GM13976 (cell line): ENCODE results near the gene STX1A.

Experiments used
- DNase-seq: peaks from one replicate; pipeline ENCODE4 v3.0.0; 2012; ENCODE audit warnings: low spot score
- in situ Hi-C: fragments of 300-500 bp; cut with MboI; formaldehyde crosslinking; loops from one replicate; pipeline ENCODE4 v1.12.0; 2022; ENCODE audit warnings: low sequenced_read_pairs, mixed read lengths, inconsistent platforms; ENCODE audit not compliant: unreplicated experiment
- TF ChIP-seq, protein P1 (sequence below): IDR thresholded peaks from 2 replicates; pipeline ENCODE4 v1.5.1; 2012; ENCODE audit warnings: borderline replicate concordance, mild to moderate bottlenecking; ENCODE audit not compliant: insufficient read depth; ENCODE audit errors: extremely low read depth, missing control alignments, control extremely low read depth

STX1A gene

GRCh38 chr7:73758581-73759138, 39.2 kb upstream of the STX1A start:
- TF ChIP-seq, protein P1, sequence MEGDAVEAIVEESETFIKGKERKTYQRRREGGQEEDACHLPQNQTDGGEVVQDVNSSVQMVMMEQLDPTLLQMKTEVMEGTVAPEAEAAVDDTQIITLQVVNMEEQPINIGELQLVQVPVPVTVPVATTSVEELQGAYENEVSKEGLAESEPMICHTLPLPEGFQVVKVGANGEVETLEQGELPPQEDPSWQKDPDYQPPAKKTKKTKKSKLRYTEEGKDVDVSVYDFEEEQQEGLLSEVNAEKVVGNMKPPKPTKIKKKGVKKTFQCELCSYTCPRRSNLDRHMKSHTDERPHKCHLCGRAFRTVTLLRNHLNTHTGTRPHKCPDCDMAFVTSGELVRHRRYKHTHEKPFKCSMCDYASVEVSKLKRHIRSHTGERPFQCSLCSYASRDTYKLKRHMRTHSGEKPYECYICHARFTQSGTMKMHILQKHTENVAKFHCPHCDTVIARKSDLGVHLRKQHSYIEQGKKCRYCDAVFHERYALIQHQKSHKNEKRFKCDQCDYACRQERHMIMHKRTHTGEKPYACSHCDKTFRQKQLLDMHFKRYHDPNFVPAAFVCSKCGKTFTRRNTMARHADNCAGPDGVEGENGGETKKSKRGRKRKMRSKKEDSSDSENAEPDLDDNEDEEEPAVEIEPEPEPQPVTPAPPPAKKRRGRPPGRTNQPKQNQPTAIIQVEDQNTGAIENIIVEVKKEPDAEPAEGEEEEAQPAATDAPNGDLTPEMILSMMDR: no peak
- no peak for DNase-seq
- in situ Hi-C loops: no loop called here

- DNase-seq: no peak
- TF ChIP-seq, protein P1: no peak
- in situ Hi-C loops: no loop called here
Measured at GRCh38 chr7:73749931-73750776, 30.7 kb upstream of the STX1A start.

DNA sequence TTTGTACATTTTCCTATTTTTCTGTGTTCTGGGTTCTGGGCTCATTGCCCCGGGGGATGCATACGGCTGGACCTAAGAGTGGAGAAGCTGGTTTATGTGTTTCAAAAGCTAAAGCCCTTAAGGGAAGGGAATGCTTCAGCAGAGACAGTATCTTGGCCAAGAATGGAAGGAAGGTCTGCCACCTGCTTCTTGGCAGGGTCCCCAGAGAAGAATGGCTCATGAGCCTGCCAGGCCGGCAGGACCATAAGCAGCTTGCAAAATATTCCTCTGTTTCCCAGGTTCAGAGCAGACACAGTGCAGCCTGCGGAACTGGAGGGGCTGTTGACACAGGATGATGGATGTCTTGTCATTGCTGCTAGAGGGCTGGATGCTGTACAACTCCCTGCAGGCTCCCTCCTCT, 26.9 kb upstream of the STX1A start:
- DNase-seq: no peak
- TF ChIP-seq, protein P1: no peak
- in situ Hi-C loops: no loop called here

- in situ Hi-C loops: no loop called here
- TF ChIP-seq, protein P1: no peak
- no peak for DNase-seq
Measured at GRCh38 chr7:73742753-73743641, 23.5 kb upstream of the STX1A start.

- DNase-seq: peak; percentile 16
- in situ Hi-C loops: no loop called here
- TF ChIP-seq, protein P1: no peak
Measured at GRCh38 chr7:73742338-73742752, 22.9 kb upstream of the STX1A start.

GRCh38 chr7:73741600-73741999, 22.1 kb upstream of the STX1A start:
- in situ Hi-C loops: no loop called here
- peak; percentile 26 for DNase-seq
- TF ChIP-seq, protein P1: no peak
